ENCODE measurements around the gene FGD2.

GRCh38 chr6:37033819-37034795 lies 28.7 kb downstream of the FGD2 start:
- TF ChIP-seq REST (IDR thresholded peaks at IDR 0.05; ENCODE audit: borderline replicate concordance) (no peak), REST (CRISPR knock-in tag; IDR thresholded peaks at IDR 0.05; ENCODE audit: low read depth) (no peak), EZH2 (IDR thresholded peaks at IDR 0.05; ENCODE audit: borderline replicate concordance, low read depth, low read length) (no peak), CTCF (IDR thresholded peaks at IDR 0.05 in 2 of 3, conservative IDR thresholded peaks at IDR 0.05 in 1 of 3; ENCODE audit: insufficient read depth in 2 of 3, low read depth in 1 of 3, low read length in 3 of 3) (no peak), ZNF133 (CRISPR knock-in tag; IDR thresholded peaks at IDR 0.05) (no peak), STAT6 (CRISPR knock-in tag; IDR thresholded peaks at IDR 0.05) (no peak)
